BJ (cell line): Measurements from ENCODE around the gene PTGER3. TPM values are rescaled to one million over a fixed set of nuclear protein-coding genes. Genes with fewer than 3 reads are reported as not detected.
A peak's percentile ranks its signal among the peaks of the same experiment; 100 is the strongest.

Experiments
- CTCF ChIA-PET: fragments of 350-600 bp; formaldehyde crosslinking; extraction: SDS; loops from one replicate; lab custom pipeline; 2021; ENCODE audit warnings: antibody characterized with exemption, inconsistent platforms; lab: Yijun Ruan, JAX
- POLR2A ChIA-PET: fragments of 300-600 bp; sonication (Branson Sonifier 250); formaldehyde crosslinking; extraction: SDS; loops from one replicate; lab custom pipeline; 2021; ENCODE audit warnings: antibody characterized with exemption; lab: Charles Lee
- DNase-seq: peaks from one replicate; pipeline ENCODE4 v3.0.0-alpha.2; 2011; ENCODE audit warnings: low read depth
- H3K27me3 ChIP-seq: 2 replicates; pipeline ENCODE4 v1.6.0; 2011; ENCODE audit warnings: low read length; ENCODE audit not compliant: control insufficient read depth, insufficient read depth
- H3K36me3 ChIP-seq: 2 replicates; pipeline ENCODE4 v1.5.1; 2011; ENCODE audit warnings: low read length; ENCODE audit not compliant: control insufficient read depth, insufficient read depth
- H3K4me3 ChIP-seq: 2 replicates; pipeline ENCODE4 v1.5.1; 2011; ENCODE audit warnings: low read depth, mild to moderate bottlenecking, control low read depth, low read length
- polyA plus RNA-seq: library from polyadenylated mRNA; depleted of rRNA; stranded (reverse); fragments of >200 nt; gene quantifications from 2 replicates; pipeline ENCODE4 v1.2.3, GENCODE V29; 2011
- TF ChIP-seq, protein P1 (sequence below): IDR thresholded peaks from 2 replicates; pipeline ENCODE4 v1.5.1; 2011; ENCODE audit warnings: low read depth, mild to moderate bottlenecking, control low read depth, inconsistent platforms, low read length, moderate library complexity; ENCODE audit not compliant: insufficient read depth

PTGER3 gene
- polyA plus RNA-seq, 1 experiment: 0.60 TPM

DNA sequence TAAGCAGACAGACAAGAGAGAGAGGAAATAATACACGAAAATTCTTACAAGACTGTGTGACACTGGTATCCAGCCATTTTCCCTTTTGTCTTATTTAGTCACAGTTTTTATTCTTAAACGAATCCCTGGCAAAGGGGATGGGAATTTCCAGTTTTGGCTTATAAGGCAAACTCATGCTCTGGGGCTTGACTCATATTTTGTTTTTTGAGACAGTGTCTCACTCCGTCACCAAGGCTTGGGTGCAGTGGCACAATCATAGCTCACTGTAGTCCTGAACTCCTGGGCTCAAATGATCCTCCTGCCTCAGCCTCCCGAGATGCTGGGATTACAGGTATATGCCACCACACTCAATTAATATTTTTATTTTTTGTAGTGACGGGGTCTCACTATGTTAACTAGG lies 31.9 kb downstream of the PTGER3 start:
- ChIA-PET CTCF (interaction anchor here (0.7 to 1.5 kb wide), 4 partner anchors 10 to 34 kb away, joined by 3 read pairs; no protein-coding TSS in a partner anchor), POLR2A (no interaction called here)
- H3K27me3 ChIP-seq: no peaks in the 10 kb centered on the region
- no peak overlapping the region for H3K4me3 ChIP-seq
- TF ChIP-seq, protein P1, sequence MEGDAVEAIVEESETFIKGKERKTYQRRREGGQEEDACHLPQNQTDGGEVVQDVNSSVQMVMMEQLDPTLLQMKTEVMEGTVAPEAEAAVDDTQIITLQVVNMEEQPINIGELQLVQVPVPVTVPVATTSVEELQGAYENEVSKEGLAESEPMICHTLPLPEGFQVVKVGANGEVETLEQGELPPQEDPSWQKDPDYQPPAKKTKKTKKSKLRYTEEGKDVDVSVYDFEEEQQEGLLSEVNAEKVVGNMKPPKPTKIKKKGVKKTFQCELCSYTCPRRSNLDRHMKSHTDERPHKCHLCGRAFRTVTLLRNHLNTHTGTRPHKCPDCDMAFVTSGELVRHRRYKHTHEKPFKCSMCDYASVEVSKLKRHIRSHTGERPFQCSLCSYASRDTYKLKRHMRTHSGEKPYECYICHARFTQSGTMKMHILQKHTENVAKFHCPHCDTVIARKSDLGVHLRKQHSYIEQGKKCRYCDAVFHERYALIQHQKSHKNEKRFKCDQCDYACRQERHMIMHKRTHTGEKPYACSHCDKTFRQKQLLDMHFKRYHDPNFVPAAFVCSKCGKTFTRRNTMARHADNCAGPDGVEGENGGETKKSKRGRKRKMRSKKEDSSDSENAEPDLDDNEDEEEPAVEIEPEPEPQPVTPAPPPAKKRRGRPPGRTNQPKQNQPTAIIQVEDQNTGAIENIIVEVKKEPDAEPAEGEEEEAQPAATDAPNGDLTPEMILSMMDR: no peak
- no peaks in the 10 kb centered on the region for H3K36me3 ChIP-seq
- DNase-seq: no peak

DNA sequence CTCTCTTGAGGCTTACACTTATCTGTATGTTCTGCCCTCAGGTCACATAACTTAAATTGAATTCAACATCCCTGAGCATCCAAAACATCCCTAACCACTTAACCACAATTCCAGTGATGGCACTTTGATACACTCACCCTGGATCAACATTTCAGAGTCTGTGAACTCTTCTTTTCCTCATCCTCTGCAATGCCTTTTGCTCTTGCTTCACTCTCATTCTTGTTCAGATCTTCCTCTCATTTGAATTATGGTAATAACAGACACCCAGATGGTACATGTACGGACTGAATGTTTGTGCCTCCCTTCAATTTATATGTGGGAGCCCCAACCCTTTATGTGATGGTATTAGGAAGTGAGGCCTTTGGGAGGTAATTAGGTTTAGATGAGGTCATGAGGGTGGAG lies 33.4 kb downstream of the PTGER3 start:
- no peak overlapping the region for H3K4me3 ChIP-seq
- peak; percentile 3 for DNase-seq
- ChIA-PET CTCF (no interaction called here), POLR2A (no interaction called here)
- H3K27me3 ChIP-seq: no peaks in the 10 kb centered on the region
- no peaks in the 10 kb centered on the region for H3K36me3 ChIP-seq
- TF ChIP-seq, protein P1: no peak

DNA sequence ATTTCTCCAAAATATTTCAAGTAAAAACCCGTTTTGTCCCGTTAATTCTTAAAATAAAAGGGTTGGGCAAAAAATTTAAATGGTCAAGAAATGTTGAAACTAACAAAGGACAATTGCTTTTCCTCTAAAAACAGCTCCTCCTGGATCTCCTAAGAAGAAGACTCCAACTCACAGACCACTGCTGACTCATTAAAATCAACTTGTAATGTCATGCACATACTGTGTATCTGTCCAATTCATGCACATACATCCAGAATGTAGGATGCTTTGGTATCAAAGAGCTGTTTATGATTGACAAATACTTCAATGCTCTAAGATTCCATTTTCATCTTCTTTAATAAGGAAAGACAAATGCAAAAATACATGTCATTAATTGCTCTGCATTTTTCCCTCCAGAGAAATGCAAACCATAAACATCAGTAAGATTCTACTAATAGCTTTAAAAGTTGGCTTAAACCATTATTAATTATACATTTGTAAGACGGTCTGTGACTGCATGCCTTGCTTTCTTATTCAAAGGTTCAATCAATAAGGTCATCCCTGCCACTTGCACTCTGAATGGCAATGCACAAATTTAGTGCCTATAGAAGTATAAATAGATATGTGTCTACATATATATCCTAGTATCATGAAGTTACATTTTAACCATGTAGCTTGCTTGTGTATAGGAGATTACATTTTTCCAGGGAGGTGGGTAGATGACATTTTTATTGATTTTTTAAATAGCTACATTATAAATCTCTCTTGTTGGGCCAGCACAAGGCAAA lies 44.7 kb downstream of the PTGER3 start:
- no peak for DNase-seq
- Histone ChIP-seq H3K27me3 (no peaks in the 10 kb centered on the region), H3K4me3 (no peak overlapping the region), H3K36me3 (no peaks in the 10 kb centered on the region)
- ChIA-PET POLR2A (no interaction called here), CTCF (no interaction called here)
- TF ChIP-seq, protein P1: no peak

DNA sequence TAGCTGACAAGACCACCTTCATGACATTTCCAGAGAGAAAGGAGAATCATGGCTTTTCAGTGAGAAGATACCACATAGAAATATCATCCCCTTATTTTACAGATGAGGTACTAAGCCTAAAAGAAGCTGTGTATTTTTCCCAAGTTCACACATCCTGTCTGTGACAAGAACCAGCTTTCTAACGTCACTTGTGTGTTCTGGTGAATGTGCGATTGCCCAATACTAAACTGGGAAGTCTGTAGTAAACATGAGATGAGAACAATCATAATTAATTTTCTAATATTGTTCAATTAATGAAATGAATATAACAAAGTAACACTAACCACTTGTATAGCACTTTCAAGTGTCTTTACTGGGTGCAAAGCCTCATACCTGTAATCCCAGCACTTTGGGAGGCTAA lies 46.0 kb downstream of the PTGER3 start:
- H3K36me3 ChIP-seq: no peaks in the 10 kb centered on the region
- TF ChIP-seq, protein P1: no peak
- ChIA-PET CTCF (interaction anchor here (1.3 kb wide), 1 partner anchor 15 kb away, joined by 3 read pairs; no protein-coding TSS in a partner anchor), POLR2A (no interaction called here)
- H3K4me3 ChIP-seq: no peak overlapping the region
- DNase-seq: no peak
- H3K27me3 ChIP-seq: no peaks in the 10 kb centered on the region

DNA sequence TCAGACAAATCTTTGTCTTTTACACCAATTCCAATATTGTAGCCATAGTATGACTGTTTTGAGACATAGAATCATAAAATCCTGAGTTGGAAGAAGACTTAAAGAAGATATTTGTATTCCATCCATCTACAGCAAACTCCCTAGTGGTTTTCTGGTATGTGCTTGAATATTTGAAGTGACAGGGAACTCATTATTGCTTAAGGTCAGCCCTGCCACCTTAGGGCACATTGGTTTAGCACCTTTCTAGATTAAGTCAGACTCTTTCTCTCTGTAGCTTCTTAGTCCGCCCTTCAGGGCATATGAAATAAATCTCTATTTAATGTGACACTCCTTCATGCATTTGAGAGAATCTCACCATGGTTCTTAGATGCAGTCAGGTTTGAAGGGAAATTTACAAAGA lies 49.8 kb downstream of the PTGER3 start:
- Histone ChIP-seq H3K36me3 (no peaks in the 10 kb centered on the region), H3K27me3 (no peaks in the 10 kb centered on the region), H3K4me3 (no peak overlapping the region)
- DNase-seq: no peak
- TF ChIP-seq, protein P1: no peak
- ChIA-PET CTCF (interaction anchor here (1.5 kb wide), 1 partner anchor 19 kb away, joined by 3 read pairs; no protein-coding TSS in a partner anchor), POLR2A (no interaction called here)
